Measurements from ENCODE around the gene IL26.
"Not testable (repeated sequence)": the region's sequence is repeated elsewhere in the genome, so short reads cannot be mapped to it uniquely, and the experiment has no call there.

IL26 gene

DNA sequence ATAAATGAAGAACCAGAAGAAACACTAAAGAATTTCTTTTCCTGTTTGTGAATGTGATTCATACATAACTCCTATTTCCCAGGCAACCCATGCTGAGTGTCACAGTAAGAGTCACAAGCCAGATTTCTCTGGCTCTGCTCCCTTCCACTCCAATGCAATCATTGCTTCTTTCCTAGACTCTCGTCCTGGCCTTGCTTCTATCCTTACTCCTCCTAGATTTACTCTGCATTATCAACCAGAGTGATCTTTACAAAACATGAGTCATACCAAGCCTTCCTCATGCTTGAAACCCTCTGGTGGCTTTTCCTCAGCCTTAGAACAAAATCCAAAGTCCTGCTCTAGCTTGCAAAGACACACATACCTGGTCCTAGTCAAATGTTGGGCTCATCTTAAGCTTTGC is 14.5 kb upstream of the IL26 start:
- DNase-seq (ENCODE audit: low read depth in 2 of 2), result no peak

DNA sequence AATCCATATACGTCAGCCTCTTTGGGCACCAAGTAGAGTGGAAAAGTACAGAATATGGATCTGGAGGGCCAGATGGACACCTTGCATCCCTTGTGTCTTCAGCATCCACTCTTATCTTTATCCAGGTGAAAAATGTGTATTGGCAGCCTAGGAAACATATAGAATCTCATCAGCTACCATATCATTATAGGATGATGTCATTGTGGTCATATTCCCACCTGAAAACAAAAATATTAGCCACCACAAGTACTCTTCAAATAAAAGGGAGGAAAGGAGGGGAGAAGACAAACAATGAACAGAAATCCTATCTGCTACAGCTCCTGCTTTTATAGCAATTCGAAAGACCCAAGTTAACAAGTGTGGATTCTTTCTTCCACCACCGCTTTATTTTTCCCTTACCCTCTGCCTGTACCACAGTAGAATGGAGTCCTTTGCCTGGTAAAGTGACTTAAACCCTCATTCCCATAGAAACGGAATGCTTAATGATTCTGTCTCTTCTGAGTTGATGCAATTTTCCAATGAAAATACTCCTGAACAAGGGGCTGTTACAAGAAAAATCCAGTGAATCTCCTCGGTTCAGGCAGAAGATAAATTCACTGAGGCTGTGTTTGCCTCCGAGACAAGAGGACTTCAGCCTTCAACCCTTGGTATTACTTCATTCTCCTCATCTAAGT is 13.8 kb upstream of the IL26 start:
- no peak for DNase-seq (ENCODE audit: low read depth in 2 of 2)

DNA sequence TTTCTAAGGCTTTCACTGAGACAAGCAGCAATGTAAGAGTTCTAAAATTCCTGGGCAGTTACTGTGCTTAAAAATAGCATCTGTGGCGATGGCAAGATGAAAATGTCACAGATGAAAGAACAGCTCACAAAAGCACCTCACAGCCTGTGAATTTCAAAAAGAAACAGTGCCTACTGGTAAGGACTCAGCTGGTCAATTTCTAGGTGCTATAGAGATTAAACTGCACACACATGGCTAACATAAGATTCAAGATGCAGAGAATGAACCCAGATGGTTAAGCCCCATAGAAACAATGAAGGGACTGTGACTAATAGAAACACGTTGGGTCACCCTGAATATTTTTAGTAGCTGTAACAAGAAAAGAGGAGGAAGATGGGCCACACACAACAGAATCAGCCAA is 12.0 kb upstream of the IL26 start:
- DNase-seq (ENCODE audit: low read depth in 2 of 2), result no peak

DNA sequence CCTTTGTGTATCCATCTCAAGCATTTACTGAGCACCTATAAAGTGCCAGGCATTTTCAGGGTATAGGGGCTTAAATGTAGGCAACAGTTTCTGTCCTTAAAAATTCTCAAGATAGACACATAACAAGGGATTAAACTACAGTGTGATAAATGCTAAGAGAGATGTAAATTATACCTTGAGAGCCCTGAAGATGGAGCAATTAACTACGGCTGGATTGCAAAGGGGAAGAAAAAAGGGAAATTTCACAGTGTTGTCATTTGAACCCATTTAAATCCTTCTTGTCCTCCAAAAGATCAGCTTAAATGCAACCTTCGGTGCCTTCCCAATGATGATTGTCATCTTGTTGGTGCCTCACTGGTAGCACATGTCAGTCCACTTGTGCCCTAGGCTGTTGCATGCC is 11.5 kb upstream of the IL26 start:
- DNase-seq (ENCODE audit: low read depth in 2 of 2), result no peak

DNA sequence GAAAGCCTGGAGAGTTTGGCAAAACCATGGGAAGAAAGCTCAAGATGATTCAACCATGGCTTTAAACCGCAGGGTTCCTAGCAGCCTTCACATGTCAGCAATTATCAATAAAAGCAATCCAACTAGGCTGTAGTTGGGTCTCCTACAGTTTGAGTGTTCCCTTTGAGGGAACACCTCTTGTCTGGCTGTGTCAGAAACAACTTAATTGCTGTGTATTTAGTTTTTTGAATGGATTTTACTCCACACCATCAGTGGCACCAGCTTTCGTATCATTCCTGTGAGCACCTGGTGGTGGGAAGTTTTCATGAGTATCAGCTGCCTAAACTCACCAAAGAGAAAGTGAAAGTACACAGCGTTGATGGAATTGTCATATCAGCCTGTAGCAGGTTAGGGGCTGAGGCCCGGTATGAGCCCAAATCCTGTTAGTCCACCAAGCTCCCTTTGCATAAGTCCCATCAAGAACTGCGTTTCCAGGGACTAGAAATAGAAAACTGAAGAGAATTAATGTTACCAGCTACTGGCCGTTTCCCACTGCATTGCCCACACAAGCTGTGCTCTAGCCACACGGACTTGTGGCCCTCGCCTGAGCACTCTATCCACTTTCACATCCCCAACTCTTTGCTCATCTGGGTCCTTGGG is 10.9 kb upstream of the IL26 start:
- peak in 1 of 2 donors; percentile 4 for DNase-seq (ENCODE audit: low read depth in 2 of 2)

DNA sequence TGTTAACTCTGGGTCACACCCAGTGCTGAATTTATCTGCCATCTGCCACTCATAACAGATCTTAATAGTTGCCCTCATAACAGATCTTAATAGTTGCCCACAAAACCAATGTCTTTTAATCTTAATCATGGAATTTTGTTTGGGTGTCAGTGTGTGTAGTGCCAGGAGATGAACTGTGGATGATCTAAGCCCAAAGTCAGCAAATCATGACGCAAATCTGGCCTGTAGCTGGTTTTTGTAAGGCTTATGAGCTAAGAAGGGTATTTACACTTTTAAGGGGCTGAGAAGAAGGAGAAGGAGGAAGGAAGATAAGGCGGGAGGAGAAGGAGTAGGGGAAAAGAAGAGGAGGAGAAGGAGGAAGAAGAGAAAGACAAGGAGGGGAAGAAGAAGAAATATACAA is 10.0 kb upstream of the IL26 start:
- no peak for DNase-seq (ENCODE audit: low read depth in 2 of 2)

DNA sequence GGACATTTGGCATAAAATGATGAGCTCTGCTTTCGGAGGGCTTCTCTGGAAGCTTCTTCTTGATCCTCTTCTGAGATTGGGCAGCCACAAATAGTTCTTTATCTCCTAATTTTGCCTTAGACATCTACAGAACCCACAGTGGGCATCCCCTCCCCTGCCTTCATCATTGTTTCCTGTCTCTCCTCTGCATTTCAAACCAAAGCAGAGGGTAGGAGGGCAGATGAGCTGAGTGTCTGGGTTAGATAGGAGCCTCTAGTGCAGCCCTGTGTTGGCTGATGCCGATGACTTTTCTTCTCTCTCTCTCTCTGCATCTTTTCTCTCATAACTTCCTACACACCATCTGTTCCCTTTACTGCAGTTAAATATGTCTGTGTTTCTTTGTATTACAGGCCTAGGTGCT is 8.5 kb upstream of the IL26 start:
- DNase-seq (ENCODE audit: low read depth in 2 of 2), result no peak

DNA sequence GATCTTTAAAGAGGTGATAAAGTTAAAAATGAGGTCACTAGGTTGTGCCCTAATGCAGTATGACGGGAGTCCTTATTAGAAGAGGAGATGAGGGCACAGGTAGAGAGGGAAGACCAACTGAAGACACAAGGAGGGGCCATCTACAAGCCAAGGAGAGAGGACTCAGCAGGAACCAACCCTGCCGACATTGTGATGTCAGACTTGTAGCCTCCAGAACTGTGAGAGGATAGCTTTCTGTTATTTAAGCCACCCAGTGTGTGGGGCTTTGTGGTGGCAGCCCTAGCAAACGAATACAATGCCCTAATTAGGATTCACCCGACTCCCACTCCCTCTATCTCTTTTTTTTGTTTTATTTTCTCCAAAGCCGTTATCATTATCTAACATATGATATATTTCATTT is 7.9 kb upstream of the IL26 start:
- DNase-seq (ENCODE audit: low read depth in 2 of 2), result no peak

DNA sequence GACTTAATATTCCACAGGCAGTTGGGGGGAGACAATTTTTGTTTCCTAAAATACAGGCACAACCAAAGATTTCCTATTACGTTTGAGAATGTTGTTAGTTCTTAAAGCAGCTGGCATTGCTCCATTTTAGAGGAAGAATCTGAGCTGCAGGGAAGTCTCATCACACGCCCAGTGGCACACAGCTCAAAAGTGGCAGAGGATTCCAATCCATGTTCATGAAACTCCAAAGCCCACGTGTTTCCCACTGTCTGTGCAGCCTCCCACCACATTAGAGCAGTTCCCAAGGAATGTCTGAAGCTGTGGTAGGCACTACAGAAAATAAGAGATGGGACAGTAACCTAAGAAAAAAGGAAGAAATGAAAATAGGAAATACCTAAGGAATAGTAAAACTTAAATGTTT is 6.1 kb upstream of the IL26 start:
- no peak for DNase-seq (ENCODE audit: low read depth in 2 of 2)

DNA sequence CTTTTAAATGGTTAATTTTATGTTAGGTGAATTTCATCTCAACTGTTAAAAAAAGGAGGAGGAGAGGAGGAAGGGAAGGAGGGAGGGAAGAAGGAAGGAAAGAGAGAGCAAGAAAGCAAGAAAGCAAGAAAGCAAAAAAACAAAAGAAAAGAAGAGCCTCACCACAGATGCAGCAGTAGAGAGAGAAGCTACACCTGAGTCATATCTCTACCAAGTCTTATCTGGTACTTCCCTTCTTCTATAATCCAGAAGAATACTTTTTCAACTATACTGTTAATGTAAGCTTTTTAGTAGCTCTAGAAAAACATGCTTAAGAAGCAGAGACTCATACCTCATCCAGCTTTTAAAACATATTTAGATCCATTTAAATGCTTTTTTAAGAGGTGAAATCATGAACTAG is 5.6 kb upstream of the IL26 start:
- no peak for DNase-seq (ENCODE audit: low read depth in 2 of 2)

DNA sequence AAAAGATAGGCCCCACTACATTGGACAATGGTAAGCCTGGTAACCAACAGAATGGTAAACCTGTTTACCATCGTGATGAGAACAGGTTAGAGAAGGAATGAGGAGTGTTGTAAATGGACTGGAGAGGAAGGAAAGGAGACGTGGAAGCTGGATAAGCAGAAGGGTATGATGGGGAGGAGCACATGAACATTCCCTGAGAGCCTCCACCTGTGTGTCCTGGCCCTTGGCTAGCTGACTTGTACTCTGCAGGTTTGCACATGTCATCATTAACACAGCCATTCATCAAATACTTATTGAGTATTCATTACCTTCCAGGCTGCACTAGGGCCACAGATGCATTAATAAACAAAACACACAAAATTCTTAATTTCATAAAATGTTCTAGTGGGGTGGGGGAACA is 4.3 kb upstream of the IL26 start:
- no peak for DNase-seq (ENCODE audit: low read depth in 2 of 2)

DNA sequence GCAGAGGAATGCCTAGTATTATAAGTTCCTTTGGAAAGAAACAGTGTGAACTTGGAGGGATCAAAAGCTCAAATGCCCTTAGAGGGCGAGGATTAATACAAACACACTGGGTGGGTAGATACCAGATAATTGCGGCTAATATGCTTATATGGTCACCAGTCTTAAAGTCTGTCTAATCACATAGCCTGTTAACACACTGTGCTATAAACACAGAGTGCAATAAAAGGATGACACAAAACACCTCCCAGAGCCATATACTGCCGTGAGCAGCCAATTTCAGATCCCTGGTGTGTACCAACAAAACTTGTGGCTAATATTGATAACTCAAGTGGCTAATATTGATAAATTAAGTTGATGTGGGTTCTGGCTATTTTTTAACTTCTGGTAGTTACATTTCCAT is 1.7 kb upstream of the IL26 start:
- DNase-seq (ENCODE audit: low read depth in 2 of 2), result no peak

DNA sequence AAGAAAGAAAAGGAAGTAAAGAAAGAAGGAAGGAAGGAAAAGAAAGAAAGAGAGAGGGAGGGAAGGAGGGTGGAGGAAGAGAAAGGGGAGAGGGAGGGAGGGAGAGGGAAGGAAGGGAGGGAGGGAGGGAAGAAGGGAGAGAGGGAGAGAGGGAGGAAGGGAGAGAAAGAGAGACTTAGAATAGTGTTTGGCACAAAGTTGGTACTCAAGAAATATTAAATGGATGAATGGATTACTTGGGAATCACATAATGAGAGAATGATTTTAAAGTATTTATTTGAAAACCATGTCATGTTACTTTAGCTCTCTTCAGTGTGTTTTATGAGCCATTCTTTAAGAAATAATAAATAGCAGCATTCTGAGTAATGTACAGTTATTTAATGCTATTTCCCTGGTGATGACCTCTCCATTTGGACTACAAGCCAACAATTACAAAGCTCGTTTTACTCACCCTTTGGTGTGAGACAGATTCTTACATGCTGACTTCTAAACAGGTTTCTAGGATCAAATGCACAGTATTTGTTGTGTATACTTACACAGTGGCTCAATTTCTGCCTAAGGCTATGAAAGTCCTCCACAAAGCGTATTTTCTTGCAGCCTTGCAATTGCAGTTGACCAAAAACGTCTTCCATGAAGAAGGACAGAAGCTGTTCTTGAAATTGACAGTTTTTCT is 861 bp downstream of the IL26 start:
- DNase-seq (ENCODE audit: low read depth in 2 of 2), result no peak

DNA sequence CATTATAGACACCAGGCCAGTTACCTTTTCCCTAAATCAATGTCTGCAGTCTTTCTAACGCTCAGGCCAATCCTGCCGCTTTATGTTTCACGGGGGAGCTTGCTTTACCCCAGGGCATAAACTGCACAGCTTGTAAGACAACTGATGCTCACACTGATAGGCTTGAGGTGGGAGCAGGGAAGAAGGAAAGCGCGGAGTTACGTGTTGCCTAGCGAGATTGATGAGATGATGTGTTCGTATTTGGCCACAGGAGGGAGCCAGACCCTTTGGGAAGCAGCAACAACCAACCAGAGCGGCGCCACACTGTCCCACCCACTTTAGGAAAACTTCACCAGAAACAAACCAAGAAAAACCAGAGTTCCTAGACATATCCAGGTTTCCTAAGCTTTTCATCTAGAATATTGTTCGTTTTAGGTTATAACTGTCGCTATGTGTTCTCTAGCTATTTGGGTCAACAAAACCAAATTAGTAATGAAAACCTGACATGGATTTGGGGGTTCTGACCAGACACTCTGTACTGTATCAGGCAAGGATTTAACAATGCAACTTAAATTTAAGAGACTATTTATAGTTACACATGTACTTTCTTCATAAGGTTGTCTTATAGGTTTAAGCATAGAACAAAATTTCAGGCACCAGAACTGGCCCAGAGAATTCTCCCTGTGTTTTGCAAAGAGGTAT is 2.4 kb downstream of the IL26 start:
- DNase-seq (ENCODE audit: low read depth in 2 of 2), result peak; percentile 32 to 55

DNA sequence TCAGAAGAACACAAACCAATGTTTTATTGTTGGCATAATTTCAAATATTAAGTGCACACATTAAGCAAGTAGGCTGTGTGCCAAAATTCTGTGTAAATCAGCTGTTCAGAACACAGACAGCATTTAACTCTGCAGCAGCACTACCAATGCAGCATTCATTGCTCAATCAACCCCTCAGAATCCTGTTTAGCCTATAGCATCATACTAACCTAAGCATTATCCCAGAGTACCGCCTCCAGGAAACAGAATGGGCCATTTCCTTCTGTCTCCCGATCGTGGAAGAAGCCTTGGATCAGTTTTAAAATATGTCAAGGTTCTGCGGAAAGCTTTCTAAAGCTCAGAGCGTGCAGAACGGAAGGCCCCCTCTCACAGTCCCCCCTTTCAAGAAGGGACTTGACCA is 3.3 kb downstream of the IL26 start:
- no peak for DNase-seq (ENCODE audit: low read depth in 2 of 2)

DNA sequence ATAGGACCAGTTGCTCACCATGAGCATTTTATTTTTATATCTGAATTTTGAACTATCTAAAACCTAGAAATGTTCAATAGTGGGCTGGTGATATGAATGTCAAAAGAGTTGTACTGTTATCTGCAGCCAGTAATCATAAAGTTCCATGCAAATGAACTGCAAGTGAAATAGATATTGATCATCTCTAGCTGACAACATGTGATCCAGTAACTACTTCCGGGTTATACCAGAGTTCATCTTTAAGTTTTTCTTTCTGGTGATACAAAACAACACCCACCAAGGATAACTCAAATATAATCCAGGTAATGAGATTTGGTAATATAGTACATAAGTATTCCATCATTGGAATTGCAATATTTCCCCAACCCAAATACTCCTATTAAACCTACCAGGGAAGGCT is 4.1 kb downstream of the IL26 start:
- DNase-seq (ENCODE audit: low read depth in 2 of 2), result no peak

DNA sequence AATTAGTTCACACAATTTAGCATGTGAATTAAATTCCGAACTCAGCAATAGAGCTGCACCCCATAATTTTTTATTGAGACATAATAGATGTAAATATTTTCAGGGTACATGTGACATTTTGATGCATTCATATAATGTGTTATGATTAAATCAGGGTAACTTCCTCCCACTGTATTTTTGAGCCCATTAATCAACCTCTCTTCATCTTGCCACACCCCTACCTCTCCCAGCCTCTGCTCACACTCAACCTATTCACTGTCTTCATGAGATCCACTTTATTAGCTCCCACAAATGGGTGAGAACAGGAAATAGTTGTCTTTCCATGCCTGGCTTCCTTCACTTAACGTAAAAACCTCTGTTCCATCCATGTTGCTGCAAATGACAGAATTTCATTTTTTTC is 14.7 kb downstream of the IL26 start:
- no peak for DNase-seq (ENCODE audit: low read depth in 2 of 2)

DNA sequence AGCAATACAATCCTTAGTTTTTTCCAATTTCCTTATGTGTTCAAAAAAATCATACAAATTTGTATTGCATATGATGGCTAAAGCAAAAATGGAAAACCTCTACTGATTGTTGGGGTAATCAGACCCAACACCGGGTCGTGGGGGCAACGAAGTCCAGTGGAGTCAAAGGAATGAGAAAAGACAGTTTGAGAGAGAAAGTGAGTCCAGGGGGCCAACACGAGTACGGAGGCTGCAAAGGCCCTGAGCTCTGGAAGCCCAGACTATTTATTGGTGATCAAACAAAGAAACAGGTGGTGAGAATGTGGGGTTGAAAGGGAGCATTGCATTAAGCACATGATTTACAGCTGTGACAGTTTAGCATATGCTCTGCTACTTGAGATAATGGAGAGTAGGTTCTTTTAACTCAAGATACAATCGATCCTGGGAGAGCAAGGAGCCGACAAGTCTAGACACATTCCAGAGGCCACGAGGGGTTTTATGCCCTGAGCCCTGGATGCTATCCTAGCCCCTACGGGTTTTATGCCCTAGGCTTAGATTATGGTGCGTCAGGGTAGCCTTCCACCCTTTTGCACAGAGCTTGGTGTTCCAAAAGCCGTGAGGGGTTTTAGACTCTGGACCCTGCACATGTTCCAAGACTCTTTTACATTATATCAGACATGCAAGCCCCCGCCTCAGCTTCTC is 16.4 kb downstream of the IL26 start:
- not testable (repeated sequence) for DNase-seq (ENCODE audit: low read depth in 2 of 2)

DNA sequence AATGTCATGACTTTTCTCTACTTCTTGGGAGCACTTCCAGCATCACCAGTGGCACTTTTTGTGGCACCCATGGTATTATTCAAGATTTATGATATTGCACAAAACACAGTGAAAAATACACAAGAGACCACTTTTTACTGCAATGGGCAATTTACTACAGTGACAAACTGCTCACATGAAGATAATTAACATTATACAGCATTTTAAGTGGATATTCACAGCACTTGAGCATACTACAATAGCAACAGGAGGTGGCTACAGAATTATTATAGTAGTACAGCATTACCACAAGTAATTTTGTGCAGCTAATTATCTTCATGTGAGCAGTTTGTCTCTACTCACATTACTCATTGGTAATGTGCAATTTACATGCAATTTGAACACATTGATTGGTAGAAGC is 18.3 kb downstream of the IL26 start:
- no peak for DNase-seq (ENCODE audit: low read depth in 2 of 2)

DNA sequence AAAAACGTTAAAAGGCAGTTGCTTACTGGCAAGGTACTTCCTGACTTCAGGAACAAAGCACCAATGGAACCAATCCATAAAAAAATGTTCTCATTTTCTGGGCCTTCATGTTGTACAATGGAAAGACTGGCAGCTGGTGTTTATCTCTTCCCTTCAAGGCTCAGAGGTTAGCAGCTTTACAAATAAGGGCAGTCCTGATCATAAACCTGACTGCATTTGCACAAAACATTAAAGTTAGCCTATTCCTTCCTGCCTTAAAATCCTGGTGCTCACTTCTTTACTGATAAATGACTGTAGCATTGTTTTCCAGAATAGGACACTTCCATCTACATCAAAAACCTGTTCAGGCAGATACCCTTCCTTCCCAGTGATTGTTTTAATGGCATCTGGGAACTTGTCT is 19.2 kb downstream of the IL26 start:
- DNase-seq (ENCODE audit: low read depth in 2 of 2), result no peak

DNA sequence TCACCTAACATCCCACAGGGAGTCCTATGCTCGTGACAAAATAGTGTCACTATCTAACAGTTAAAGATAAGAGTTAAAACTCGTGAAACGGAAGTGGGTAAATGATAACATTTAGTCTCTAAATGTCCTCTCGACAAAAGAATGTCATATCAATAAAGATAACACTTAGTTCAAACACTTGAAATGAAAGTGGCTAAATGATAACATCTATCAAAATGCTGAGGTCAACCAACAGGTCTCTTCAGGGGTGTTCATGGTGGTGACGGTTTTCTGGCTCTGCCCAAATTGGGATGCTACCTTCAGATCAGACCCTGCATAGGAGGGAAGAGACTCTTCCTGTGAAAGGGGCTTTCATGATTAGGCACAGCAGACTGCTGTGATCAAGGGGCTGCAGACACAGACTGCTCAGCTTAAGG is 22.1 kb downstream of the IL26 start:
- DNase-seq (ENCODE audit: low read depth in 2 of 2), result no peak

DNA sequence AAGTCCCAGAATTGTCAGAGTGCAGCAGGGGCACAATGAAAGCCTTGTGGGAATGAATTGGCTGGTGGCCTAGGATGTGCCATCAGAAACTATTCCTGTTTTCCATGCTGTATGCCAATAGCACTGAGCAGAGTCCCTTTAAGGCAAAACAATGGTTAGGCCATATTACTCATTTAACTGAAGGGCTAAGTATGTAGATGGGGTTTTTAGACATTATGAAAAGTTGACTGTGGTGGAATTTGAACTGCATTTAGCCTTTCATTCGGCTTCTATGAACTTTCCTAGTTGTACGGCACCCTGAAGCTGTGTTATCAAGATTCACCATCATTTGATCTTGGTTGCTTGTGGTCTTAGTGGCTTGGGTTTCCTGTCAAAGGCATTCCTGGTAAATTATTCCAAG is 24.8 kb downstream of the IL26 start:
- no peak for DNase-seq (ENCODE audit: low read depth in 2 of 2)

Data from stimulated activated CD8-positive, alpha-beta memory T cell treated with anti-CD3 and anti-CD28 coated beads, Interleukin-2, amount 100 ng/mL, for 48 hours (primary cell).